K562 (cell line): ENCODE measurements around the gene RSPH9. TPM values are rescaled to one million over a fixed set of nuclear protein-coding genes. Genes with fewer than 3 reads are reported as not detected.

ENCODE experiments used
- BRCA1 ChIP-seq, 2 experiments: fragments of 450-650 bp in 1 of 2; sonication (generic) in 1 of 2; formaldehyde crosslinking in 1 of 2; IDR thresholded peaks; 2 replicates each; pipeline versions ENCODE4 v1.5.0 to v1.6.1; 2017 to 2020; ENCODE audit warnings: mild to moderate bottlenecking in 1 of 2, missing genetic modification reagents in 1 of 2
- DACH1 ChIP-seq: fragments of 450-650 bp; IDR thresholded peaks from 2 replicates; pipeline ENCODE4 v1.6.1; 2018; ENCODE audit not compliant: partially characterized antibody
- FOXA3 ChIP-seq, 2 experiments: fragments of 450-650 bp in 1 of 2; sonication (generic) in 1 of 2; formaldehyde crosslinking; IDR thresholded peaks in 1 of 2; conservative IDR thresholded peaks in 1 of 2; 2 replicates each; pipeline versions ENCODE4 v1.4.0 to v1.8.0; 2020 to 2022; ENCODE audit warnings: mild to moderate bottlenecking in 2 of 2, missing genetic modification reagents in 1 of 2
- FOXJ2 ChIP-seq: fragments of 200-800 bp; sonication (Bioruptor generic); IDR thresholded peaks from 2 replicates; pipeline ENCODE4 v1.6.1; 2016; ENCODE audit warnings: missing genetic modification characterization, missing compliant biosample characterization
- HMG20B ChIP-seq: fragments of 250-450 bp; sonication (Bioruptor Pico); IDR thresholded peaks from 2 replicates; pipeline ENCODE4 v1.5.0; 2021; ENCODE audit warnings: mild to moderate bottlenecking
- KHSRP ChIP-seq: fragments of 450-650 bp; IDR thresholded peaks from 2 replicates; pipeline ENCODE4 v1.6.1; 2017
- NCOA1 ChIP-seq: fragments of 450-650 bp; IDR thresholded peaks from 2 replicates; pipeline ENCODE4 v1.6.1; 2016; ENCODE audit warnings: low read depth
- OTX1 ChIP-seq: fragments of 450-650 bp; formaldehyde crosslinking; IDR thresholded peaks from 2 replicates; pipeline ENCODE4 v1.4.0; 2022; ENCODE audit warnings: mild to moderate bottlenecking
- RFX7 ChIP-seq: fragments of 250-450 bp; sonication (Bioruptor Pico); IDR thresholded peaks from 2 replicates; pipeline ENCODE4 v1.5.1; 2021; ENCODE audit warnings: mild to moderate bottlenecking
- TAF7 ChIP-seq: fragments of 450-650 bp; IDR thresholded peaks from 2 replicates; pipeline ENCODE4 v1.6.1; 2016; ENCODE audit warnings: missing genetic modification characterization, missing compliant biosample characterization
- TGIF2 ChIP-seq: sonication (generic); formaldehyde crosslinking; IDR thresholded peaks from 2 replicates; pipeline ENCODE4 v1.8.1; 2022; ENCODE audit warnings: mild to moderate bottlenecking, missing genetic modification reagents, moderate library complexity
- ZKSCAN3 ChIP-seq: fragments of 250-450 bp; sonication (Bioruptor Pico); IDR thresholded peaks from 2 replicates; pipeline ENCODE4 v1.4.0; 2020
- ZNF316 ChIP-seq: fragments of 450-650 bp; IDR thresholded peaks from 2 replicates; pipeline ENCODE4 v1.6.1; 2016
- ZNF444 ChIP-seq: fragments of 250-450 bp; sonication (Bioruptor Pico); IDR thresholded peaks from 2 replicates; pipeline ENCODE4 v1.4.0; 2020; ENCODE audit warnings: mild to moderate bottlenecking, moderate library complexity
- ZNF780A ChIP-seq: fragments of 250-450 bp; sonication (Bioruptor Pico); IDR thresholded peaks from 2 replicates; pipeline ENCODE4 v1.5.0; 2021; ENCODE audit warnings: mild to moderate bottlenecking
- polyA plus RNA-seq, 8 experiments: library from polyadenylated mRNA; depleted of rRNA in 4 of 8; stranded (reverse) in 5 of 8; unstranded in 3 of 8; fragments of >200 nt; fragmentation: Nextera tagmentation in 2 of 8; fragmentation: Illumina TruSeq in 1 of 8; extraction: Ambion mirVana in 2 of 8; extraction: Trizol in 1 of 8; gene quantifications; 2 replicates each; pipeline versions ENCODE4 v1.2.1 to v1.2.3, GENCODE V29; 2011 to 2014; ENCODE audit warnings: inconsistent platforms in 1 of 8, missing spikeins in 1 of 8
- total RNA-seq, 7 experiments: library from RNA; depleted of rRNA in 6 of 7; stranded (reverse); fragments of >200 nt in 6 of 7; fragmentation: Illumina TruSeq in 2 of 7; extraction: Trizol in 2 of 7; gene quantifications; 2 replicates each; pipeline versions ENCODE4 v1.2.1 to v1.2.3, GENCODE V29; 2011 to 2021; ENCODE audit warnings: low replicate concordance in 1 of 7
- TF ChIP-seq, protein P1 (sequence below): fragments of 450-650 bp; IDR thresholded peaks from 2 replicates; pipeline ENCODE4 v1.6.1; 2016; ENCODE audit warnings: mild to moderate bottlenecking, moderate library complexity
- TF ChIP-seq, protein P2 (sequence below): fragments of 450-650 bp; IDR thresholded peaks from 2 replicates; pipeline ENCODE4 v1.6.1; 2016; ENCODE audit warnings: mild to moderate bottlenecking

RSPH9 gene
- total and polyA plus RNA-seq, 9 of the 15 experiments (the other 6 are each of a cell fraction or from before 2014, with no cell fraction given), result 0.05 to 0.60 (median 0.39) TPM; not detected in 6

DNA sequence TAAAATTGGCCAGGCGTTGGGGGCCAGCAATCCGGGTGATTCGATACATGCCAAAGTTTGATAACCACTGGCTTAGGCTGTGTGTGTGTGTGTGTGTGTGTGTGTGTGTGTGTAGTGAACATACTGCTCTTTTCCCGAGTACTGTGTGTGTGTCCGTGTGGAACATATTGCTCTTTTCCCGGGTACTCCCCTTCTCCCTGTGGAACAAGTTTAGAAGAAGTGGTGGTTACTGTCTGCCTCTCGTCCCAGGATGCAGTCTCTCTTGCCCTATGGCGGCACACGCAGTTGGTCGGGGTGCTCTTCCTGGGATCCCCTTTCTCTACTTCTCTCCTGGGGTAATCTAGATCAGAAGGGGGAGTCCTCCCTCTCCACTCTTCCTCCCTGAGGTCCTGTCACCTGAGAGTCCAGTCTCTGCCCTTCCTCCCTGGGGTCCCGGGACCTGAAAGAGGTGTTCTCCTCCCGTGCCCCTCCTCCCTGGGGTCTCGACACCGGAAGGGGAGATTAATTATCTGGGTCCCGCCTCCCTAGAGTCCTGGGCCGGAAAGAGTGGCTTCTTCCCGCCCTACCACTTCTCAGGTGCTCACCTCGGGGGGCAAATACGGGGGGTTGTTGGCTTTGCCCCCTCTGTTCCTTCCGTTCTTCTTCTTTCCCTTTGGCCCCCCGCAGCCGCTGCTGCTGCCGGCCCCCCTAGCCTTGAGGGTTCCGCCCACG, 16.3 kb upstream of the RSPH9 start (continued):
- TF ChIP-seq ZNF780A (no peak), KHSRP (no peak), RFX7 (CRISPR knock-in tag) (no peak), FOXA3 (CRISPR knock-in tag; conservative IDR thresholded peaks at IDR 0.05 in 1 of 2, IDR thresholded peaks at IDR 0.05 in 1 of 2) (no peak), NCOA1 (peak; percentile 51), ZNF444 (CRISPR knock-in tag) (no peak), HMG20B (CRISPR knock-in tag) (no peak), TGIF2 (CRISPR knock-in tag) (no peak), OTX1 (CRISPR knock-in tag) (peak; percentile 93), ZKSCAN3 (CRISPR knock-in tag) (no peak), TAF7 (peak; percentile 85), ZNF316 (no peak), DACH1 (no peak), BRCA1 (IDR thresholded peaks at IDR 0.05) (no peak), BRCA1 (CRISPR knock-in tag; IDR thresholded peaks at IDR 0.05) (no peak), FOXJ2 (tag) (no peak)
- TF ChIP-seq, protein P1, sequence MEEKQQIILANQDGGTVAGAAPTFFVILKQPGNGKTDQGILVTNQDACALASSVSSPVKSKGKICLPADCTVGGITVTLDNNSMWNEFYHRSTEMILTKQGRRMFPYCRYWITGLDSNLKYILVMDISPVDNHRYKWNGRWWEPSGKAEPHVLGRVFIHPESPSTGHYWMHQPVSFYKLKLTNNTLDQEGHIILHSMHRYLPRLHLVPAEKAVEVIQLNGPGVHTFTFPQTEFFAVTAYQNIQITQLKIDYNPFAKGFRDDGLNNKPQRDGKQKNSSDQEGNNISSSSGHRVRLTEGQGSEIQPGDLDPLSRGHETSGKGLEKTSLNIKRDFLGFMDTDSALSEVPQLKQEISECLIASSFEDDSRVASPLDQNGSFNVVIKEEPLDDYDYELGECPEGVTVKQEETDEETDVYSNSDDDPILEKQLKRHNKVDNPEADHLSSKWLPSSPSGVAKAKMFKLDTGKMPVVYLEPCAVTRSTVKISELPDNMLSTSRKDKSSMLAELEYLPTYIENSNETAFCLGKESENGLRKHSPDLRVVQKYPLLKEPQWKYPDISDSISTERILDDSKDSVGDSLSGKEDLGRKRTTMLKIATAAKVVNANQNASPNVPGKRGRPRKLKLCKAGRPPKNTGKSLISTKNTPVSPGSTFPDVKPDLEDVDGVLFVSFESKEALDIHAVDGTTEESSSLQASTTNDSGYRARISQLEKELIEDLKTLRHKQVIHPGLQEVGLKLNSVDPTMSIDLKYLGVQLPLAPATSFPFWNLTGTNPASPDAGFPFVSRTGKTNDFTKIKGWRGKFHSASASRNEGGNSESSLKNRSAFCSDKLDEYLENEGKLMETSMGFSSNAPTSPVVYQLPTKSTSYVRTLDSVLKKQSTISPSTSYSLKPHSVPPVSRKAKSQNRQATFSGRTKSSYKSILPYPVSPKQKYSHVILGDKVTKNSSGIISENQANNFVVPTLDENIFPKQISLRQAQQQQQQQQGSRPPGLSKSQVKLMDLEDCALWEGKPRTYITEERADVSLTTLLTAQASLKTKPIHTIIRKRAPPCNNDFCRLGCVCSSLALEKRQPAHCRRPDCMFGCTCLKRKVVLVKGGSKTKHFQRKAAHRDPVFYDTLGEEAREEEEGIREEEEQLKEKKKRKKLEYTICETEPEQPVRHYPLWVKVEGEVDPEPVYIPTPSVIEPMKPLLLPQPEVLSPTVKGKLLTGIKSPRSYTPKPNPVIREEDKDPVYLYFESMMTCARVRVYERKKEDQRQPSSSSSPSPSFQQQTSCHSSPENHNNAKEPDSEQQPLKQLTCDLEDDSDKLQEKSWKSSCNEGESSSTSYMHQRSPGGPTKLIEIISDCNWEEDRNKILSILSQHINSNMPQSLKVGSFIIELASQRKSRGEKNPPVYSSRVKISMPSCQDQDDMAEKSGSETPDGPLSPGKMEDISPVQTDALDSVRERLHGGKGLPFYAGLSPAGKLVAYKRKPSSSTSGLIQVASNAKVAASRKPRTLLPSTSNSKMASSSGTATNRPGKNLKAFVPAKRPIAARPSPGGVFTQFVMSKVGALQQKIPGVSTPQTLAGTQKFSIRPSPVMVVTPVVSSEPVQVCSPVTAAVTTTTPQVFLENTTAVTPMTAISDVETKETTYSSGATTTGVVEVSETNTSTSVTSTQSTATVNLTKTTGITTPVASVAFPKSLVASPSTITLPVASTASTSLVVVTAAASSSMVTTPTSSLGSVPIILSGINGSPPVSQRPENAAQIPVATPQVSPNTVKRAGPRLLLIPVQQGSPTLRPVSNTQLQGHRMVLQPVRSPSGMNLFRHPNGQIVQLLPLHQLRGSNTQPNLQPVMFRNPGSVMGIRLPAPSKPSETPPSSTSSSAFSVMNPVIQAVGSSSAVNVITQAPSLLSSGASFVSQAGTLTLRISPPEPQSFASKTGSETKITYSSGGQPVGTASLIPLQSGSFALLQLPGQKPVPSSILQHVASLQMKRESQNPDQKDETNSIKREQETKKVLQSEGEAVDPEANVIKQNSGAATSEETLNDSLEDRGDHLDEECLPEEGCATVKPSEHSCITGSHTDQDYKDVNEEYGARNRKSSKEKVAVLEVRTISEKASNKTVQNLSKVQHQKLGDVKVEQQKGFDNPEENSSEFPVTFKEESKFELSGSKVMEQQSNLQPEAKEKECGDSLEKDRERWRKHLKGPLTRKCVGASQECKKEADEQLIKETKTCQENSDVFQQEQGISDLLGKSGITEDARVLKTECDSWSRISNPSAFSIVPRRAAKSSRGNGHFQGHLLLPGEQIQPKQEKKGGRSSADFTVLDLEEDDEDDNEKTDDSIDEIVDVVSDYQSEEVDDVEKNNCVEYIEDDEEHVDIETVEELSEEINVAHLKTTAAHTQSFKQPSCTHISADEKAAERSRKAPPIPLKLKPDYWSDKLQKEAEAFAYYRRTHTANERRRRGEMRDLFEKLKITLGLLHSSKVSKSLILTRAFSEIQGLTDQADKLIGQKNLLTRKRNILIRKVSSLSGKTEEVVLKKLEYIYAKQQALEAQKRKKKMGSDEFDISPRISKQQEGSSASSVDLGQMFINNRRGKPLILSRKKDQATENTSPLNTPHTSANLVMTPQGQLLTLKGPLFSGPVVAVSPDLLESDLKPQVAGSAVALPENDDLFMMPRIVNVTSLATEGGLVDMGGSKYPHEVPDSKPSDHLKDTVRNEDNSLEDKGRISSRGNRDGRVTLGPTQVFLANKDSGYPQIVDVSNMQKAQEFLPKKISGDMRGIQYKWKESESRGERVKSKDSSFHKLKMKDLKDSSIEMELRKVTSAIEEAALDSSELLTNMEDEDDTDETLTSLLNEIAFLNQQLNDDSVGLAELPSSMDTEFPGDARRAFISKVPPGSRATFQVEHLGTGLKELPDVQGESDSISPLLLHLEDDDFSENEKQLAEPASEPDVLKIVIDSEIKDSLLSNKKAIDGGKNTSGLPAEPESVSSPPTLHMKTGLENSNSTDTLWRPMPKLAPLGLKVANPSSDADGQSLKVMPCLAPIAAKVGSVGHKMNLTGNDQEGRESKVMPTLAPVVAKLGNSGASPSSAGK, result no peak
- TF ChIP-seq, protein P2, sequence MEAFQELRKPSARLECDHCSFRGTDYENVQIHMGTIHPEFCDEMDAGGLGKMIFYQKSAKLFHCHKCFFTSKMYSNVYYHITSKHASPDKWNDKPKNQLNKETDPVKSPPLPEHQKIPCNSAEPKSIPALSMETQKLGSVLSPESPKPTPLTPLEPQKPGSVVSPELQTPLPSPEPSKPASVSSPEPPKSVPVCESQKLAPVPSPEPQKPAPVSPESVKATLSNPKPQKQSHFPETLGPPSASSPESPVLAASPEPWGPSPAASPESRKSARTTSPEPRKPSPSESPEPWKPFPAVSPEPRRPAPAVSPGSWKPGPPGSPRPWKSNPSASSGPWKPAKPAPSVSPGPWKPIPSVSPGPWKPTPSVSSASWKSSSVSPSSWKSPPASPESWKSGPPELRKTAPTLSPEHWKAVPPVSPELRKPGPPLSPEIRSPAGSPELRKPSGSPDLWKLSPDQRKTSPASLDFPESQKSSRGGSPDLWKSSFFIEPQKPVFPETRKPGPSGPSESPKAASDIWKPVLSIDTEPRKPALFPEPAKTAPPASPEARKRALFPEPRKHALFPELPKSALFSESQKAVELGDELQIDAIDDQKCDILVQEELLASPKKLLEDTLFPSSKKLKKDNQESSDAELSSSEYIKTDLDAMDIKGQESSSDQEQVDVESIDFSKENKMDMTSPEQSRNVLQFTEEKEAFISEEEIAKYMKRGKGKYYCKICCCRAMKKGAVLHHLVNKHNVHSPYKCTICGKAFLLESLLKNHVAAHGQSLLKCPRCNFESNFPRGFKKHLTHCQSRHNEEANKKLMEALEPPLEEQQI, result no peak
